Endodermal cell (in vitro differentiated cells): ENCODE data around the gene ANKRD40. TPM values are rescaled to one million over a fixed set of nuclear protein-coding genes. Genes with fewer than 3 reads are reported as not detected.

ENCODE experiments used
- DNase-seq: peaks from one replicate; pipeline ENCODE4 v3.0.0-alpha.2; 2017
- H3K27ac ChIP-seq: 2 replicates; pipeline ENCODE4 v1.5.1; 2013; ENCODE audit warnings: mild to moderate bottlenecking, low read depth, low read length, moderate library complexity
- H3K27me3 ChIP-seq: 2 replicates; pipeline ENCODE4 v1.6.1; 2013; ENCODE audit warnings: mild to moderate bottlenecking, low read length, moderate library complexity; ENCODE audit not compliant: insufficient read depth, control insufficient read depth, poor library complexity, severe bottlenecking
- H3K36me3 ChIP-seq: 2 replicates; pipeline ENCODE4 v1.7.0; 2013; ENCODE audit warnings: mild to moderate bottlenecking, low read length, moderate library complexity; ENCODE audit not compliant: control insufficient read depth, insufficient read depth
- H3K4me1 ChIP-seq: one replicate; pipeline ENCODE4 v1.7.0; 2013; ENCODE audit warnings: low read length; ENCODE audit not compliant: control insufficient read depth, insufficient read depth
- H3K4me3 ChIP-seq: 2 replicates; pipeline ENCODE4 v1.5.1; 2013; ENCODE audit warnings: mild to moderate bottlenecking, low read length, moderate library complexity
- H3K9ac ChIP-seq: 2 replicates; pipeline ENCODE4 v1.6.1; 2013; ENCODE audit warnings: mild to moderate bottlenecking, low read length, moderate library complexity; ENCODE audit not compliant: poor library complexity, severe bottlenecking; ENCODE audit errors: extremely low read depth
- H3K9me3 ChIP-seq: 2 replicates; pipeline ENCODE4 v1.6.1; 2013; ENCODE audit warnings: mild to moderate bottlenecking, low read length, moderate library complexity; ENCODE audit not compliant: control insufficient read depth
- H3K27ac Mint-ChIP-seq: 2 replicates; pipeline ENCODE4 v1.8.0; 2020; ENCODE audit warnings: mixed read lengths
- H3K27me3 Mint-ChIP-seq: 2 replicates; pipeline ENCODE4 v1.8.0; 2021; ENCODE audit warnings: mild to moderate bottlenecking, mixed read lengths; ENCODE audit not compliant: insufficient read depth
- H3K36me3 Mint-ChIP-seq: 2 replicates; pipeline ENCODE4 v1.8.0; 2020; ENCODE audit warnings: low read depth, mixed read lengths
- H3K4me1 Mint-ChIP-seq: 2 replicates; pipeline ENCODE4 v1.8.0; 2020; ENCODE audit warnings: mixed read lengths
- H3K4me3 Mint-ChIP-seq: 2 replicates; pipeline ENCODE4 v1.8.0; 2020; ENCODE audit warnings: mild to moderate bottlenecking, moderate library complexity, mixed read lengths
- H3K9me3 Mint-ChIP-seq: 2 replicates; pipeline ENCODE4 v1.8.0; 2020; ENCODE audit warnings: mild to moderate bottlenecking, mixed read lengths
- CTCF ChIP-seq: fragments of 200-600 bp; sonication (generic); conservative IDR thresholded peaks from 2 replicates; pipeline ENCODE4 v1.5.0; 2021; ENCODE audit warnings: antibody characterized with exemption, mild to moderate bottlenecking
- WGBS, 2 experiments: methylation state at CpG; one replicate each; pipeline versions ENCODE4 v1.1.5 to v1.1.7; 2013; ENCODE audit warnings: missing lambda C conversion rate in 2 of 2, mixed read lengths in 1 of 2; ENCODE audit not compliant: insufficient coverage in 1 of 2, insufficient read length in 1 of 2; 5-methylcytosine and 5-hydroxymethylcytosine counted together
- total RNA-seq, 2 donors: library from RNA; stranded (reverse); fragmentation: NEBNext Ultra II Directional in 1 of 2; extraction: Animal tissue kit (Norgen Biotek cat#: 25700) in 1 of 2; gene quantifications; 2 replicates in 1 of 2; 3 replicates in 1 of 2; pipeline ENCODE4 v1.2.1, GENCODE V29; 2021

ANKRD40 gene
- total RNA-seq, 2 donors from 2014 or later = 44.9 to 60.3 TPM

DNA sequence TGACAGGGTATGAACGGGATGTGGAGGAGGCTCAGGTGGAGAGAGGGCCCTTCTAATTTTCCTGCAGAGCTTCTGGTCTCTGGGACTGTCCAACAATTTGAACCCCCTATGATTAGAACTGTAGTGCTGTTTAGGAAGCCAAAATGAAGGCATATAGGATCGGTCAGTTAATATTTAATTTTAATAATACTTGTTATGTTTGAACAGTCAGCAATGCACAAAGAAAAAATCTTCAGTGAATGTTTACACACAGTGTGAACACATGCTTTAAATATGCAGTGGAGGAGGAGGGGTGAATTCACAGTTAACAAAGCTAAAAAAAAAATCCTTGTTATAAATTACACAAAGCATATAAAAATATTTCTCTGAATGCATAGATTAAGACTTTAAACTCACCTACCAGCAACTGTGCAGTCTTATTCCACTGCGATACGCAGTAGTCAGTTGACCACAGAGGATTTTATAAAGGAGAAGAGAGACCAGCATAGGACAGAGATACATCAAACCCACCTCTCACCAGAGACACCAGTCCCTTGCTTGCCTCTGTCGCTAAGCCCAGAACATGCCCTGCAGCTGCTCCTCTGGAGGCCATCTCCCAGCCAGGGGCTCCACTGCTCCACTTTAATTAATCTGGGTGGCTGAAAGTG is 14.6 kb downstream of the ANKRD40 start:
- Mint-ChIP-seq H3K9me3 (no peaks in the 10 kb centered on the region), H3K27ac (no peak overlapping the region), H3K36me3 (peaks cover 45% of the 10 kb centered on the region), H3K4me3 (no peak overlapping the region), H3K27me3 (no peaks in the 10 kb centered on the region), H3K4me1 (peaks cover 4% of the 10 kb centered on the region)
- H3K27me3 ChIP-seq = no peaks in the 10 kb centered on the region
- no peak for DNase-seq
- TF ChIP-seq CTCF = no peak
- 96 to 98% methylated on average over 3 to 4 of the region's 5 CpGs for WGBS, 2 experiments
- H3K4me3 ChIP-seq = no peak overlapping the region
- H3K4me1 ChIP-seq = no peaks in the 10 kb centered on the region
- no peak overlapping the region for H3K9ac ChIP-seq
- H3K9me3 ChIP-seq = no peaks in the 10 kb centered on the region
- H3K36me3 ChIP-seq = peaks cover 60% of the 10 kb centered on the region
- no peak overlapping the region for H3K27ac ChIP-seq

- H3K9me3 Mint-ChIP-seq = no peaks in the 10 kb centered on the region
- Histone ChIP-seq H3K27ac (no peak overlapping the region), H3K36me3 (peaks cover 54% of the 10 kb centered on the region), H3K4me1 (no peaks in the 10 kb centered on the region), H3K9me3 (no peaks in the 10 kb centered on the region), H3K27me3 (no peaks in the 10 kb centered on the region), H3K9ac (no peak overlapping the region), H3K4me3 (no peak overlapping the region)
- peaks cover 4% of the 10 kb centered on the region for H3K4me1 Mint-ChIP-seq
- 91 to 92% methylated on average over 6 of the region's 6 CpGs for WGBS, 2 experiments
- DNase-seq = no peak
- H3K27ac Mint-ChIP-seq = no peak overlapping the region
- H3K27me3 Mint-ChIP-seq = no peaks in the 10 kb centered on the region
- no peak overlapping the region for H3K4me3 Mint-ChIP-seq
- peaks cover 40% of the 10 kb centered on the region for H3K36me3 Mint-ChIP-seq
- no peak for TF ChIP-seq CTCF
Measured at GRCh38 chr17:50692448-50693035, 15.2 kb downstream of the ANKRD40 start.

GRCh38 chr17:50691550-50692447 is 15.9 kb downstream of the ANKRD40 start:
- TF ChIP-seq CTCF = no peak
- H3K4me3 Mint-ChIP-seq = no peak overlapping the region
- H3K36me3 Mint-ChIP-seq = peaks cover 33% of the 10 kb centered on the region
- H3K27me3 ChIP-seq = no peaks in the 10 kb centered on the region
- no peaks in the 10 kb centered on the region for H3K27me3 Mint-ChIP-seq
- H3K4me1 Mint-ChIP-seq = peaks cover 4% of the 10 kb centered on the region
- no peaks in the 10 kb centered on the region for H3K4me1 ChIP-seq
- 84 to 89% methylated on average over 4 to 6 of the region's 6 CpGs for WGBS, 2 experiments
- H3K27ac Mint-ChIP-seq = no peak overlapping the region
- no peaks in the 10 kb centered on the region for H3K9me3 Mint-ChIP-seq
- H3K9ac ChIP-seq = no peak overlapping the region
- H3K36me3 ChIP-seq = peaks cover 46% of the 10 kb centered on the region
- H3K27ac ChIP-seq = no peak overlapping the region
- no peaks in the 10 kb centered on the region for H3K9me3 ChIP-seq
- no peak overlapping the region for H3K4me3 ChIP-seq
- DNase-seq = no peak
